Hepatocyte (in vitro differentiated cells): ENCODE measurements around the gene DOP1A. TPM values are rescaled to one million over a fixed set of nuclear protein-coding genes. Genes with fewer than 3 reads are reported as not detected.

Experiments
- DNase-seq: peaks from one replicate; pipeline ENCODE4 v3.0.0-alpha.2; 2016; ENCODE audit warnings: low spot score
- H2AFZ ChIP-seq: fragments of 200-600 bp; sonication (generic); 2 replicates; pipeline ENCODE4 v1.6.0; 2016; ENCODE audit warnings: antibody characterized with exemption, mild to moderate bottlenecking
- H3K27ac ChIP-seq: fragments of 200-600 bp; sonication (generic); 2 replicates; pipeline ENCODE4 v1.5.1; 2016; ENCODE audit warnings: mild to moderate bottlenecking
- H3K27me3 ChIP-seq: fragments of 200-600 bp; sonication (generic); 2 replicates; pipeline ENCODE4 v1.6.1; 2016
- H3K36me3 ChIP-seq: fragments of 200-600 bp; sonication (generic); replicated peaks from 2 replicates; pipeline ENCODE4 v1.5.1; 2016; ENCODE audit warnings: low read depth; ENCODE audit not compliant: insufficient read depth
- H3K4me1 ChIP-seq: fragments of 200-600 bp; sonication (generic); 2 replicates; pipeline ENCODE4 v1.5.1; 2016; ENCODE audit warnings: mild to moderate bottlenecking, moderate library complexity; ENCODE audit not compliant: insufficient read depth
- H3K4me2 ChIP-seq: fragments of 200-600 bp; sonication (generic); 2 replicates; pipeline ENCODE4 v1.6.0; 2016
- H3K4me3 ChIP-seq: fragments of 200-600 bp; sonication (generic); 2 replicates; pipeline ENCODE4 v1.5.1; 2016; ENCODE audit warnings: mild to moderate bottlenecking
- H3K79me2 ChIP-seq: fragments of 200-600 bp; sonication (generic); 2 replicates; pipeline ENCODE4 v1.6.0; 2017; ENCODE audit warnings: mild to moderate bottlenecking
- H3K9me2 ChIP-seq: fragments of 200-600 bp; sonication (generic); replicated peaks from 2 replicates; pipeline ENCODE4 v1.6.0; 2017; ENCODE audit warnings: mild to moderate bottlenecking; ENCODE audit not compliant: insufficient read depth
- H3K9me3 ChIP-seq: fragments of 200-600 bp; sonication (generic); 2 replicates; pipeline ENCODE4 v1.5.1; 2016; ENCODE audit warnings: low read depth, mild to moderate bottlenecking
- H4K20me1 ChIP-seq: fragments of 200-600 bp; sonication (generic); 2 replicates; pipeline ENCODE4 v1.6.0; 2016; ENCODE audit warnings: mild to moderate bottlenecking; ENCODE audit not compliant: insufficient read depth, poor library complexity, severe bottlenecking
- CTCF ChIP-seq: fragments of 200-600 bp; sonication (generic); IDR thresholded peaks from 2 replicates; pipeline ENCODE4 v1.5.1; 2016; ENCODE audit warnings: antibody characterized with exemption, mild to moderate bottlenecking; ENCODE audit not compliant: poor library complexity
- EZH2 ChIP-seq: fragments of 200-600 bp; sonication (generic); IDR thresholded peaks from 2 replicates; pipeline ENCODE4 v1.6.1; 2016; ENCODE audit warnings: antibody characterized with exemption, mild to moderate bottlenecking, borderline replicate concordance
- EZH2phosphoT487 ChIP-seq: fragments of 200-600 bp; sonication (generic); IDR thresholded peaks from one replicate; pipeline ENCODE4 v1.6.1; 2018; ENCODE audit warnings: antibody characterized with exemption, mild to moderate bottlenecking, low read depth, moderate library complexity; ENCODE audit not compliant: unreplicated experiment, severe bottlenecking
- WGBS: methylation state at CpG from one replicate; pipeline ENCODE4 v1.1.6; 2016; ENCODE audit warnings: low lambda C conversion rate; ENCODE audit errors: missing lambda C conversion rate; 5-methylcytosine and 5-hydroxymethylcytosine counted together
- polyA plus RNA-seq: library from polyadenylated mRNA; unstranded; fragments of >200 nt; fragmentation: Nextera tagmentation; extraction: Ambion mirVana; gene quantifications from 2 replicates; pipeline ENCODE4 v1.2.1, GENCODE V29; 2016
- total RNA-seq: library from RNA; depleted of rRNA; stranded (reverse); fragments of >200 nt; gene quantifications from 2 replicates; pipeline ENCODE4 v1.2.3, GENCODE V29; 2014

DOP1A gene
- total and polyA plus RNA-seq, 2 experiments from 2014 or later, result 3.6 to 34.5 TPM

GRCh38 chr6:83138118-83138722 lies 70.7 kb downstream of the DOP1A start:
- H3K4me3 ChIP-seq, result no peak overlapping the region
- H3K4me1 ChIP-seq, result no peaks in the 10 kb centered on the region
- H3K27me3 ChIP-seq, result no peaks in the 10 kb centered on the region
- no peaks in the 10 kb centered on the region for H3K79me2 ChIP-seq
- peak overlapping the region; percentile 3 for H3K27ac ChIP-seq
- peak; percentile 7 for DNase-seq
- no peak overlapping the region for H2AFZ ChIP-seq
- H3K9me3 ChIP-seq, result no peaks in the 10 kb centered on the region
- no peaks in the 10 kb centered on the region for H4K20me1 ChIP-seq
- WGBS, result 84% methylated on average over 5 of the region's 5 CpGs
- peak overlapping the region; percentile 17 for H3K4me2 ChIP-seq
- TF ChIP-seq EZH2 (no peak), CTCF (no peak), EZH2phosphoT487 (no peak)
- no peaks in the 10 kb centered on the region for H3K36me3 ChIP-seq
- no peaks in the 10 kb centered on the region for H3K9me2 ChIP-seq

- H2AFZ ChIP-seq, result no peak overlapping the region
- H3K9me2 ChIP-seq, result no peaks in the 10 kb centered on the region
- peak overlapping the region; percentile 3 for H3K27ac ChIP-seq
- H3K27me3 ChIP-seq, result no peaks in the 10 kb centered on the region
- no peaks in the 10 kb centered on the region for H3K4me1 ChIP-seq
- WGBS, result 72% methylated on average over 3 of the region's 3 CpGs
- H3K36me3 ChIP-seq, result no peaks in the 10 kb centered on the region
- TF ChIP-seq EZH2phosphoT487 (no peak), EZH2 (no peak), CTCF (no peak)
- H3K9me3 ChIP-seq, result no peaks in the 10 kb centered on the region
- no peak for DNase-seq
- H3K79me2 ChIP-seq, result no peaks in the 10 kb centered on the region
- no peak overlapping the region for H3K4me2 ChIP-seq
- no peaks in the 10 kb centered on the region for H4K20me1 ChIP-seq
- H3K4me3 ChIP-seq, result no peak overlapping the region
These were observed 71.3 kb downstream of the DOP1A start for GRCh38 chr6:83138758-83139157.

GRCh38 chr6:83151114-83151513 lies 83.6 kb downstream of the DOP1A start:
- H3K4me2 ChIP-seq, result no peak overlapping the region
- no peaks in the 10 kb centered on the region for H4K20me1 ChIP-seq
- no peaks in the 10 kb centered on the region for H3K4me1 ChIP-seq
- H3K27ac ChIP-seq, result no peak overlapping the region
- H3K4me3 ChIP-seq, result no peak overlapping the region
- no peak for DNase-seq
- TF ChIP-seq EZH2 (no peak), EZH2phosphoT487 (no peak), CTCF (no peak)
- no peaks in the 10 kb centered on the region for H3K9me3 ChIP-seq
- no peaks in the 10 kb centered on the region for H3K36me3 ChIP-seq
- no peak overlapping the region for H2AFZ ChIP-seq
- H3K79me2 ChIP-seq, result no peaks in the 10 kb centered on the region
- H3K27me3 ChIP-seq, result no peaks in the 10 kb centered on the region
- no peaks in the 10 kb centered on the region for H3K9me2 ChIP-seq
- WGBS, result 83% methylated on average over 2 of the region's 2 CpGs
